Heart right ventricle (tissue), 16 donors: Measurements from ENCODE around the gene PLEKHG5. TPM values are rescaled to one million over a fixed set of nuclear protein-coding genes. Genes with fewer than 3 reads are reported as not detected.

Experiments used
- ATAC-seq, 8 donors: fragments of 200-7000 bp; cut with Tn5 transposase; one replicate each; pipeline ENCODE4 v1.9.1; 2020; ENCODE audit warnings: mild to moderate bottlenecking in 8 of 8, moderate library complexity in 8 of 8, moderate number of reproducible peaks in 1 of 8
- DNase-seq, 2 donors: peaks; one replicate each; pipeline ENCODE4 v3.0.0-alpha.2; 2020
- H3K27ac ChIP-seq, 10 donors: fragments of 200-600 bp; sonication (generic) in 2 of 10; one replicate each; pipeline versions ENCODE4 v1.5.0 to v1.8.0; 2020 to 2022; ENCODE audit warnings: mild to moderate bottlenecking in 3 of 10
- H3K27me3 ChIP-seq, 7 donors: fragments of 200-600 bp; one replicate each; pipeline ENCODE4 v1.8.0; 2021 to 2022; ENCODE audit warnings: mild to moderate bottlenecking in 2 of 7
- H3K36me3 ChIP-seq, 9 donors: fragments of 200-600 bp; sonication (generic) in 1 of 9; one replicate each; pipeline versions ENCODE4 v1.5.0 to v1.8.0; 2020 to 2022; ENCODE audit warnings: mild to moderate bottlenecking in 2 of 9
- H3K4me1 ChIP-seq, 9 donors: fragments of 200-600 bp; sonication (generic) in 1 of 9; one replicate each; pipeline versions ENCODE4 v1.5.0 to v1.8.0; 2020 to 2022; ENCODE audit warnings: mild to moderate bottlenecking in 4 of 9
- H3K4me3 ChIP-seq, 10 donors: fragments of 200-600 bp; sonication (generic) in 2 of 10; one replicate each; pipeline versions ENCODE4 v1.5.0 to v1.8.0; 2020 to 2022; ENCODE audit warnings: mild to moderate bottlenecking in 7 of 10, moderate library complexity in 2 of 10
- H3K9me3 ChIP-seq, 11 donors: fragments of 200-600 bp in 10 of 11; sonication (generic) in 2 of 11; one replicate each; pipeline versions ENCODE4 v1.5.0 to v1.8.0; 2013 to 2022; ENCODE audit warnings: mild to moderate bottlenecking in 2 of 11, control low read depth in 1 of 11, moderate library complexity in 1 of 11
- WGBS, 2 donors: extraction: QIAGEN DNeasy Blood & Tissue Kit; methylation state at CpG; one replicate each; pipeline ENCODE4 v1.1.7; 2013; ENCODE audit warnings: inconsistent platforms in 1 of 2; 5-methylcytosine and 5-hydroxymethylcytosine counted together
- intact Hi-C, 10 donors: fragments of 100-400 bp; cut with DNase I; formaldehyde crosslinking; loops; one replicate each; pipeline versions ENCODE4 v1.11.1 to v1.14.2; 2022
- polyA plus RNA-seq, 2 donors: library from polyadenylated mRNA; stranded (reverse); fragments of 200-250 nt; gene quantifications; one replicate each; pipeline ENCODE4 v1.2.3, GENCODE V29; 2013
- total RNA-seq, 10 donors: library from RNA; stranded (reverse); fragmentation: NEBNext Ultra II Directional in 3 of 10; extraction: Animal tissue kit (Norgen Biotek cat#: 25700) in 3 of 10; gene quantifications; one replicate each; pipeline versions ENCODE4 v1.2.1 to v1.2.4, GENCODE V29; 2021 to 2023
- TF ChIP-seq, protein P1 (sequence below), 9 donors: fragments of 200-600 bp; sonication (generic) in 2 of 9; IDR thresholded peaks; one replicate each; pipeline versions ENCODE4 v1.5.0 to v1.8.0; 2021 to 2022; ENCODE audit warnings: antibody characterized with exemption in 9 of 9, mild to moderate bottlenecking in 5 of 9, moderate library complexity in 1 of 9
- donor health status: Arrhythmogenic right ventricular cardiomyopathy.
- donor health status: ischemic (EF 13 %, LVEDD 7.1; RV severe dilation, severe dysfunction).
- donor health status: healthy with polysubstance abuse.
- donor health status: DM: no; HTN: yes; CAD: no.
- donor health status: DM: no; HTN: no; CAD: no.
- donor health status: ischemic (EF 25% LVEDD 6.9; RV normal size, moderate dysfunction).
- donor health status: ischemic (EF 25% LVEDD 5.7; RV mildly dilated, moderate dysfunction).
- donor health status: healthy.
- donor health status: DM: yes; HTN: yes; CAD: no.
- donor health status: Ischemic cardiomyopathy.
- donor health status: ischemic (EF 35%, LVEDD 5.7; RV mildly dilated, moderate dysfunction).
- donor health status: nonischemic (EF 11% LVEDD 7.7; RV severe dilation, severe dysfunction).
- donor health status: DM: yes; HTN: yes; CAD: no.
- donor health status: PGD.
- donor health status: ischemic (EF 29% LVEDD 5.4; RV normal size, mild dysfunction).
- donor health status: nonischemic (EF 23%, LVEDD 6.1; RV moderate dilation, normal function).

PLEKHG5 gene
- total and polyA plus RNA-seq, 12 donors = 6.6 to 28.7 (median 15.3) TPM

DNA sequence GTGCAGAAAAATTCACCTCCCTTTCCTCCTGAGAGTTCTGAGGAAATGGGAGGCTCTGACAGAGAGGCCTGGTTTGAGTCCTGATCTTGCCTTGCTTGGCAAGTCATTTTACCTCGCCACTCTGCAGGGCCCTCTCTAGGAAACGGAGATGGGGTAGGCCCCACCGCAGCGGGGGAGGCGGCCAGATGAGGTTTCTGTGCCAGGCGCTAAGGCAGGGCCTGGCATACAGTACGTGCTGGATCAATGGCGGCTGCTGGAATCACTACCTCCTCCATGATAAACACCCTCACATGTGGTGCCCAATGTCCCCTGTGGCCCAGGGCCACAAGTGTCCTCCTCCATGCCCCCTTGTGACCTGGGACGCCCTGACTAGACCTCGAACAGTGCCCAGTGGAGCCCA is 499 bp upstream of the PLEKHG5 start:
- Histone ChIP-seq H3K27me3 (peaks cover 0 to 31% (median 0%) of the 10 kb centered on the region in 7 donors), H3K4me3 (no peak overlapping the region), H3K27ac (peak overlapping the region in 9 of 10 donors; percentile 60 to 89 (median 79)), H3K9me3 (no peaks in the 10 kb centered on the region), H3K36me3 (no peaks in the 10 kb centered on the region), H3K4me1 (peaks cover 14 to 92% (median 70%) of the 10 kb centered on the region in 9 donors)
- TF ChIP-seq, protein P1, sequence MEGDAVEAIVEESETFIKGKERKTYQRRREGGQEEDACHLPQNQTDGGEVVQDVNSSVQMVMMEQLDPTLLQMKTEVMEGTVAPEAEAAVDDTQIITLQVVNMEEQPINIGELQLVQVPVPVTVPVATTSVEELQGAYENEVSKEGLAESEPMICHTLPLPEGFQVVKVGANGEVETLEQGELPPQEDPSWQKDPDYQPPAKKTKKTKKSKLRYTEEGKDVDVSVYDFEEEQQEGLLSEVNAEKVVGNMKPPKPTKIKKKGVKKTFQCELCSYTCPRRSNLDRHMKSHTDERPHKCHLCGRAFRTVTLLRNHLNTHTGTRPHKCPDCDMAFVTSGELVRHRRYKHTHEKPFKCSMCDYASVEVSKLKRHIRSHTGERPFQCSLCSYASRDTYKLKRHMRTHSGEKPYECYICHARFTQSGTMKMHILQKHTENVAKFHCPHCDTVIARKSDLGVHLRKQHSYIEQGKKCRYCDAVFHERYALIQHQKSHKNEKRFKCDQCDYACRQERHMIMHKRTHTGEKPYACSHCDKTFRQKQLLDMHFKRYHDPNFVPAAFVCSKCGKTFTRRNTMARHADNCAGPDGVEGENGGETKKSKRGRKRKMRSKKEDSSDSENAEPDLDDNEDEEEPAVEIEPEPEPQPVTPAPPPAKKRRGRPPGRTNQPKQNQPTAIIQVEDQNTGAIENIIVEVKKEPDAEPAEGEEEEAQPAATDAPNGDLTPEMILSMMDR (IDR thresholded peaks at IDR 0.05) = no peak
- ATAC-seq (no peak), DNase-seq (peak in 1 of 2 donors; percentile 19)
- WGBS, 2 donors = 55 to 63% methylated on average over 10 of the region's 10 CpGs
- intact Hi-C loops = loop anchor here in 1 of 10 donors (2.0 kb wide), 1 partner anchor 33 kb away; no protein-coding TSS in a partner anchor

DNA sequence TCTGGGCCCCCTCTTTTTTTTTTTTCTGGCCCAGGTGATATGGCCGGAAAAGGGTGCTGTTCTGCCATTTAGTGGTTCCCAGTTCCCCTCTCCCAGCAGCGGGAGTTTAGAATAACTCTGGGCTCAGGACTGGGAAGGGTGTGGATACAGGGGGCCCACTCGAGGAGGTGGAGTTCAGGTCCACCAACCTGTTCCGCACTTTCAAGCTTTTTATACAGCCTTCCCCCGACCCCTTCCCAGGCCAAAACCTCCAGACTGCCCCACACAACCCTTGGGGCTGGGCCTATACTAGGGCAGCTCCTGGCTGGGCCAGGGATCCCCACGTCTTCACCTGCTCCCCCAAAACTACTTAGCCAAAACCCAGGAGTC is 402 bp downstream of the PLEKHG5 start:
- no peak for ATAC-seq
- Histone ChIP-seq H3K9me3 (no peaks in the 10 kb centered on the region), H3K4me3 (peak overlapping the region; percentile 45 to 70 (median 64)), H3K27me3 (peaks cover 0 to 27% (median 0%) of the 10 kb centered on the region in 7 donors), H3K36me3 (no peaks in the 10 kb centered on the region), H3K4me1 (peaks cover 13 to 92% (median 70%) of the 10 kb centered on the region in 9 donors), H3K27ac (peak overlapping the region; percentile 16 to 89 (median 80))
- 40 to 59% methylated on average over 6 of the region's 6 CpGs for WGBS, 2 donors
- TF ChIP-seq, protein P1 (IDR thresholded peaks at IDR 0.05) = no peak
- intact Hi-C loops = loop anchor here in 1 of 10 donors (2.0 kb wide), 1 partner anchor 34 kb away; no protein-coding TSS in a partner anchor
- DNase-seq = no peak

DNA sequence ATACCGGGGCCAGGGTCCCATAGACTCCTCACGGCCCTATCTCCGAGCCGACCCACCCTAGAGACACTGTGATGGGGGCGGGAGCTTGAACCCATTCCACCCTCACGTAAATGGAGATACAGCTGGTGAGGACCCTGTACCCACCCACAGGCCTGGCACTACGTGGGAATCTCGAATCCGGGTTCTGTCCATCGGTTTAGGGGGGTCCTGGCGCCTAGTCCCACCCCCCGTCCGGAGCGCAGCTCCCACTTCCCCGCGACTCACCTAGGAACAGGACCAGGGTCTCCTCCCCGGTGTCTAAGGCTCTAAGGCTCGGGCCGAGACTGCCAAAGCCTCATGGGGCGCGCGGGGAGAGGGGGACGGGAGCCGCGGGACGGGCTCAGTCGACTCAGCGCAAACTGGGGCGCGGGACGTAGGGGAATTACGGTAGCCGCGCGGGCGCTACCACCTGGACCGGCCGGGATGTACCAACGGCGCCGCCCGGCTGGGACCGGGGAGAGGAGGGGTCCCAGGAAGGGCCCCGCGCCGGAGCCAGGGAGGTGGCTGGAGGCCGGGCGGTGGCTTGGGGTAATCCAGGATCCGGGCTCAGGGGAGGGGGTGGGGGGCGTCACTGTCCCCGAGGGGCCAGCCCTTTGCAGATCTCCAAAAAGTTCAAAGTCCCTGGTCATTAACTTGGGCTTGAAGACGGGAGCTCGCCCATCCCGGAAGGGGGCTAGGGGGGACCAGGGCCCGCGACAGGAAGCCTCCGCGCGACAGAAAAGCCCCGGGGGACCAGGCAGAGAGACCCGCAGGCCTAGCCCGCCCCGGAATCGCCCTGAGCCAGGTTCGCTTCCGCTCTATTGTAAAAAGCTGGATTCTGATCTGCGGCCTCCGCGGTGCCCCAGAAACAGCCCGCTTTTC is 1.0 kb downstream of the PLEKHG5 start:
- H3K4me1 ChIP-seq = peaks cover 15 to 90% (median 68%) of the 10 kb centered on the region in 9 donors
- H3K27me3 ChIP-seq = peaks cover 0 to 26% (median 0%) of the 10 kb centered on the region in 7 donors
- TF ChIP-seq, protein P1 (IDR thresholded peaks at IDR 0.05) = peak in 3 of 9 donors; percentile 23 to 36 (median 32)
- peak overlapping the region; percentile 45 to 70 (median 64) for H3K4me3 ChIP-seq
- ATAC-seq = peak; percentile 30 to 75 (median 64)
- H3K36me3 ChIP-seq = no peaks in the 10 kb centered on the region
- no peaks in the 10 kb centered on the region for H3K9me3 ChIP-seq
- H3K27ac ChIP-seq = peak overlapping the region in 9 of 10 donors; percentile 60 to 89 (median 81)
- WGBS, 2 donors = 2% methylated on average over 69 to 70 of the region's 70 CpGs
- intact Hi-C loops = loop anchor here in 1 of 10 donors (2.0 kb wide), 1 partner anchor 34 kb away; no protein-coding TSS in a partner anchor
- DNase-seq = peak in 1 of 2 donors; percentile 65

DNA sequence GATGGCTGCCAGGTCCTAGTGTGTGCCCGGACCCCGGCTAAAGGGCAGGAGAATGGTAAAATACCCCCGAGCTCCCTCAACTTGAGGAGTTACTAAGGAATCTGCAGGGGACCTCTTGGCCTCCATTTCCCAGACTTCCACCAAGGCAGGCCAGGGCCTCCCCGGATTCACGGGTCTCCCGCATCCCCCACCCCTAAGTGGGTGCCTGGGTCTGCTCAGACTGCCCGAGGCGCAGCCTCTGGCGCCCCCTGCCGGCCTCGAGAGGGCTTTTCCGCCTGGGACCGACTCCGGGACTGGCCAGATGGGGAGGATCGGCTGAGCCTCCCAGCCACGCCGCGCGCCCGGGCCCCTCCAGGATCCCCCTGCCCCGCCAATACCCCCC is 1.7 kb downstream of the PLEKHG5 start:
- H3K9me3 ChIP-seq = no peaks in the 10 kb centered on the region
- H3K4me3 ChIP-seq = peak overlapping the region; percentile 45 to 70 (median 64)
- peaks cover 0 to 31% (median 5%) of the 10 kb centered on the region in 7 donors for H3K27me3 ChIP-seq
- peaks cover 12 to 89% (median 62%) of the 10 kb centered on the region in 9 donors for H3K4me1 ChIP-seq
- no peaks in the 10 kb centered on the region for H3K36me3 ChIP-seq
- peak overlapping the region in 8 of 10 donors; percentile 74 to 89 (median 82) for H3K27ac ChIP-seq
- DNase-seq (peak; percentile 64 to 75), ATAC-seq (peak; percentile 55 to 79 (median 69))
- intact Hi-C loops = loop anchor here in 8 of 10 donors (2.0 to 10.0 kb wide), 7 partner anchors 33 to 158 kb away; no protein-coding TSS in a partner anchor
- TF ChIP-seq, protein P1 (IDR thresholded peaks at IDR 0.05) = peak; percentile 81 to 97 (median 93)
- WGBS, 2 donors = 13 to 14% methylated on average over 21 of the region's 21 CpGs
